ENCODE data around the gene CDR2L.

The CDR2L gene

GRCh38 chr17:74981979-74982662, 5.3 kb upstream of the CDR2L start:
- peak; percentile 33; the same call in 1 of the 2 replicates for TF ChIP-seq SIN3A (IDR thresholded peaks at IDR 0.05; ENCODE audit: borderline replicate concordance, insufficient read depth, low read length)
- TF ChIP-seq TAF1 (IDR thresholded peaks at IDR 0.05; ENCODE audit: borderline replicate concordance, insufficient read depth, low read length), result peak; percentile 56; the same call in 1 of the 2 replicates
- TF ChIP-seq REST (IDR thresholded peaks at IDR 0.05; ENCODE audit: insufficient read depth in 1 of 2, low read depth in 2 of 2, low read length in 2 of 2), result peak in 1 of 2 experiments; percentile 23; a peak in 1 of 4 replicates
- peak; percentile 92 for TF ChIP-seq POLR2AphosphoS5 (IDR thresholded peaks at IDR 0.05; ENCODE audit: low read depth, low read length)
- TF ChIP-seq FOXP2 (optimal IDR thresholded peaks at IDR 0.05; ENCODE audit: borderline replicate concordance, extremely low read depth, extremely low read length, insufficient read depth), result peak; percentile 97

GRCh38 chr17:74986206-74986576, 1.2 kb upstream of the CDR2L start:
- TF ChIP-seq TAF1 (IDR thresholded peaks at IDR 0.05; ENCODE audit: borderline replicate concordance, insufficient read depth, low read length) (no peak), SIN3A (IDR thresholded peaks at IDR 0.05; ENCODE audit: borderline replicate concordance, insufficient read depth, low read length) (no peak), FOXP2 (optimal IDR thresholded peaks at IDR 0.05; ENCODE audit: borderline replicate concordance, extremely low read depth, extremely low read length, insufficient read depth) (no peak), POLR2AphosphoS5 (IDR thresholded peaks at IDR 0.05; ENCODE audit: low read depth, low read length) (no peak), REST (IDR thresholded peaks at IDR 0.05; ENCODE audit: insufficient read depth in 1 of 2, low read depth in 2 of 2, low read length in 2 of 2) (no peak)

DNA sequence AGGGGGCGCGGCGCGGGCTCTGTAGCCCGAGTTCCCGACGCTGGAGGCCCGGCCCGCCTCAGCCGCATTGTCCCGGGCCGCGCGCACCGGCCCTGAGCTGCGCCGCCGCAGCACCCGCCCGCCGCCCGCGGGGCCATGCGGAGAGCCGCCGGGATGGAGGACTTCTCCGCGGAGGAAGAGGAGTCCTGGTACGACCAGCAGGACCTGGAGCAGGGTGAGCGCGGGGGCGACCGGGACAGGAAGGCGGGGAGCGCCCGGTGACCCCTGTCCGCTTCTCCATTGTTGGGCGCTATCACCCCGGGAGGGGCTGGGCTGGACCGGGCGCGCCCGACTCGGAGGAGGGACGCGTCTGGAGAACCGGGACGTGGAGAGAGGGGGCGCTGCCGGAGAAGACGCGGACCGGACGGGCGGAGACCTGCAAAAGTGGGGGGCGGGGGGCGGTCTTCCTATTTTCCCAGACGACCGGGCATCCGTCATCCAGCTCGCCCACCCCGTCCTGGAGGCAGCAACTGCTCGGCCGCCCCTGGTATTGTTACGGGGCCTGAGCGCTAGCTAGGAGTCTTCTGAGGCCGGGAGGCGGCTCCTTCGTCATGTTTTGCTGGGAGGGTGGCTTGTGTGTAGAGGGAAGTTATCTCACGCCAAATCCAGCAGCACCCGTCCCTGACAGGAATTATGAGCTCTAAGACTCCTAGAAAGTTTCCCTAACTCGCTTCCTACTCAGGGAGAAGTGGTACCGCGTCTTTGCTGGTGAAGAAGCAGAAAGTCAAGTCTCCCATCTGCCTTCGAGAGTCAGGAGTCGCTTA, 678 bp downstream of the CDR2L start:
- TF ChIP-seq FOXP2 (optimal IDR thresholded peaks at IDR 0.05; ENCODE audit: borderline replicate concordance, extremely low read depth, extremely low read length, insufficient read depth) (peak; percentile 34), TAF1 (IDR thresholded peaks at IDR 0.05; ENCODE audit: borderline replicate concordance, insufficient read depth, low read length) (no peak), REST (IDR thresholded peaks at IDR 0.05; ENCODE audit: insufficient read depth in 1 of 2, low read depth in 2 of 2, low read length in 2 of 2) (0 out of 4 replicates have a peak, but pooled peaks of 1 of the 2 experiments have one; percentile 9), SIN3A (IDR thresholded peaks at IDR 0.05; ENCODE audit: borderline replicate concordance, insufficient read depth, low read length) (no peak)

- TF ChIP-seq SIN3A (IDR thresholded peaks at IDR 0.05; ENCODE audit: borderline replicate concordance, insufficient read depth, low read length), result no peak
These were observed 3.2 kb downstream of the CDR2L start for GRCh38 chr17:74990581-74991105.

- TF ChIP-seq SIN3A (IDR thresholded peaks at IDR 0.05; ENCODE audit: borderline replicate concordance, insufficient read depth, low read length), result no peak
- TF ChIP-seq TAF1 (IDR thresholded peaks at IDR 0.05; ENCODE audit: borderline replicate concordance, insufficient read depth, low read length), result no peak
- no peak for TF ChIP-seq REST (IDR thresholded peaks at IDR 0.05; ENCODE audit: insufficient read depth in 1 of 2, low read depth in 2 of 2, low read length in 2 of 2)
- TF ChIP-seq POLR2AphosphoS5 (IDR thresholded peaks at IDR 0.05; ENCODE audit: low read depth, low read length), result no peak
- TF ChIP-seq FOXP2 (optimal IDR thresholded peaks at IDR 0.05; ENCODE audit: borderline replicate concordance, extremely low read depth, extremely low read length, insufficient read depth), result no peak
These were observed 4.8 kb downstream of the CDR2L start for GRCh38 chr17:74992223-74992622.

All from PFSK-1 (cell line).